Activated CD4-positive, alpha-beta memory T cell treated with anti-CD3 and anti-CD28 coated beads, Interleukin-2, amount 10 ng/mL, durations not matched to agents 7 days and 5 days (primary cell): ENCODE data around the gene RNF144B. TPM values are rescaled to one million over a fixed set of nuclear protein-coding genes. Genes with fewer than 3 reads are reported as not detected.

ENCODE experiments used
- CTCF ChIA-PET: fragments of 350-600 bp; sonication (Branson Sonifier 250); formaldehyde crosslinking; loops from one replicate; lab custom pipeline; 2021; ENCODE audit warnings: antibody characterized with exemption, inconsistent platforms; lab: Charles Lee
- POLR2A ChIA-PET: fragments of 350-600 bp; sonication (Branson Sonifier 250); formaldehyde crosslinking; loops from one replicate; lab custom pipeline; 2021; ENCODE audit warnings: antibody characterized with exemption; lab: Charles Lee
- DNase-seq: peaks from one replicate; pipeline ENCODE4 v3.0.0-alpha.2; 2020
- H3K27ac Mint-ChIP-seq: one replicate; pipeline ENCODE4 v1.8.0; 2021; ENCODE audit warnings: mild to moderate bottlenecking, mixed read lengths
- H3K27me3 Mint-ChIP-seq: one replicate; pipeline ENCODE4 v1.8.0; 2021; ENCODE audit warnings: mixed read lengths
- H3K36me3 Mint-ChIP-seq: one replicate; pipeline ENCODE4 v1.8.0; 2021; ENCODE audit warnings: low read depth, mixed read lengths
- H3K4me1 Mint-ChIP-seq: one replicate; pipeline ENCODE4 v1.8.0; 2021; ENCODE audit warnings: mixed read lengths
- H3K4me3 Mint-ChIP-seq: one replicate; pipeline ENCODE4 v1.8.0; 2021; ENCODE audit warnings: mild to moderate bottlenecking, mixed read lengths
- H3K9me3 Mint-ChIP-seq: one replicate; pipeline ENCODE4 v1.8.0; 2021; ENCODE audit warnings: mixed read lengths
- total RNA-seq, 2 experiments: library from RNA; stranded (reverse); gene quantifications; one replicate each; pipeline ENCODE4 v1.2.3, GENCODE V29; 2021

The RNF144B gene
- total RNA-seq, 2 experiments from 2014 or later, result 1.3 to 2.0 TPM

DNA sequence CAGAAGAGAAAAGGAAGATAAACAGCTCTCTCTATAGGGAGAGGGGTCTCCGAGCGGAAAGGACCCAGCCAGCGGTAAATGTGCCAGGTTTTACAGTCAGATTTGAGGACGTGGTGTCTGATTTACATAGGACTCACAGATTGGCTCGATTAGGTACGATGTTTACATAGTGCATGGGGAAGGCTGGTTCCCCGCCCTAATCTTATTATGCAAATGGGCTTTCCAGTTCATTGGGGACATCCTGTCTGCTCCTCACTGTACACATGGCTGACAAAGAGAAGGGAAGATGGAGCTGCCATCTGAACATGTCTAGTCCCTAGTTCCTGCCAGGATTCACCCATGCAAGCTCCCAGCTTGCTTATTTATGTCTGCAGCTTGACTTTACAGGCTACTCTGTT, 119.9 kb downstream of the RNF144B start:
- CTCF ChIA-PET, result interaction anchor here (0.6 kb wide), 2 partner anchors 39 to 84 kb away, joined by 3 to 5 read pairs; no protein-coding TSS in a partner anchor
- no peaks in the 10 kb centered on the region for H3K36me3 Mint-ChIP-seq

GRCh38 chr6:18507561-18507960, 120.4 kb downstream of the RNF144B start:
- POLR2A ChIA-PET, result no interaction called here
- H3K4me3 Mint-ChIP-seq, result no peak overlapping the region
- H3K9me3 Mint-ChIP-seq, result no peaks in the 10 kb centered on the region
- H3K4me1 Mint-ChIP-seq, result no peaks in the 10 kb centered on the region
- no peak for DNase-seq
- peaks cover 5% of the 10 kb centered on the region for H3K27me3 Mint-ChIP-seq
- H3K36me3 Mint-ChIP-seq, result no peaks in the 10 kb centered on the region
- CTCF ChIA-PET, result interaction anchor here (0.6 to 0.7 kb wide), 2 partner anchors 48 to 84 kb away, joined by 3 to 5 read pairs; no protein-coding TSS in a partner anchor
- no peak overlapping the region for H3K27ac Mint-ChIP-seq

More for the DNA sequence above, 119.9 kb downstream of the RNF144B start:
- Mint-ChIP-seq H3K4me3 (no peak overlapping the region), H3K9me3 (no peaks in the 10 kb centered on the region), H3K4me1 (no peaks in the 10 kb centered on the region), H3K27ac (no peak overlapping the region), H3K27me3 (peaks cover 5% of the 10 kb centered on the region)
- DNase-seq, result no peak
- POLR2A ChIA-PET, result no interaction called here

GRCh38 chr6:18509871-18510643, 122.9 kb downstream of the RNF144B start:
- H3K27me3 Mint-ChIP-seq, result peaks cover 7% of the 10 kb centered on the region
- H3K27ac Mint-ChIP-seq, result no peak overlapping the region
- no peak for DNase-seq
- peaks cover 2% of the 10 kb centered on the region for H3K4me1 Mint-ChIP-seq
- ChIA-PET CTCF (no interaction called here), POLR2A (no interaction called here)
- no peaks in the 10 kb centered on the region for H3K36me3 Mint-ChIP-seq
- H3K9me3 Mint-ChIP-seq, result no peaks in the 10 kb centered on the region
- H3K4me3 Mint-ChIP-seq, result no peak overlapping the region

- peaks cover 2% of the 10 kb centered on the region for H3K4me1 Mint-ChIP-seq
- CTCF ChIA-PET, result no interaction called here
- no peak overlapping the region for H3K4me3 Mint-ChIP-seq
- H3K27ac Mint-ChIP-seq, result no peak overlapping the region
- peaks cover 7% of the 10 kb centered on the region for H3K27me3 Mint-ChIP-seq
- H3K9me3 Mint-ChIP-seq, result no peaks in the 10 kb centered on the region
- POLR2A ChIA-PET, result no interaction called here
- no peak for DNase-seq
- no peaks in the 10 kb centered on the region for H3K36me3 Mint-ChIP-seq
Observed at GRCh38 chr6:18510644-18511033, 123.5 kb downstream of the RNF144B start.

DNA sequence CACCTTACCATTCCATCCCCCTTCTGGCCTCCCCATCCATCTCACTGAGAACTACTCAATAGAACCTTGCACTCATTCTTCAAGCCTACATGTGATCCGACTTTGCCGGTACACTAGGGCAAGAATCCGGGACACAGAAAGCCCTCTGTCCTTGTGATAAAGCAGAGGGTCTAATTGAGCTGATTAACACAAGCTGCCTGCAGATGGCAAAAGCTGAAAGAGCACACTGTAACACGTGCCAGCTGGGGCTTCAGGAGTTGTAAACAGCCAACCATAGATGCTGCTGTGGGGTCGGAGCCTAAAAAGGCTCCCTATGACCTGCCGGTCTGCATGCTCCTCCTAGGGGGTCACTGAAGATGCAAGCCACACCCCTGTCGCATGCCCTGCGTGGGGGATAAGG, 124.1 kb downstream of the RNF144B start:
- ChIA-PET CTCF (no interaction called here), POLR2A (no interaction called here)
- Mint-ChIP-seq H3K4me3 (no peak overlapping the region), H3K4me1 (peaks cover 2% of the 10 kb centered on the region), H3K27me3 (peaks cover 7% of the 10 kb centered on the region), H3K27ac (no peak overlapping the region), H3K9me3 (no peaks in the 10 kb centered on the region), H3K36me3 (no peaks in the 10 kb centered on the region)
- DNase-seq, result no peak

GRCh38 chr6:18513253-18513798, 126.2 kb downstream of the RNF144B start:
- H3K27me3 Mint-ChIP-seq, result peaks cover 11% of the 10 kb centered on the region
- POLR2A ChIA-PET, result no interaction called here
- no peaks in the 10 kb centered on the region for H3K9me3 Mint-ChIP-seq
- no peak overlapping the region for H3K4me3 Mint-ChIP-seq
- DNase-seq, result no peak
- no peak overlapping the region for H3K27ac Mint-ChIP-seq
- peaks cover 2% of the 10 kb centered on the region for H3K4me1 Mint-ChIP-seq
- no peaks in the 10 kb centered on the region for H3K36me3 Mint-ChIP-seq
- CTCF ChIA-PET, result interaction anchor here (0.7 to 1.1 kb wide), 2 partner anchors 10 to 13 kb away, joined by 3 to 5 read pairs; no protein-coding TSS in a partner anchor

- no peak for DNase-seq
- Mint-ChIP-seq H3K27ac (no peak overlapping the region), H3K4me1 (peaks cover 2% of the 10 kb centered on the region), H3K36me3 (no peaks in the 10 kb centered on the region), H3K27me3 (peaks cover 11% of the 10 kb centered on the region), H3K4me3 (no peak overlapping the region), H3K9me3 (no peaks in the 10 kb centered on the region)
- ChIA-PET POLR2A (no interaction called here), CTCF (interaction anchor here (0.7 to 1.1 kb wide), 2 partner anchors 11 to 12 kb away, joined by 3 to 5 read pairs; no protein-coding TSS in a partner anchor)
Observed at GRCh38 chr6:18514180-18514579, 127.0 kb downstream of the RNF144B start.

GRCh38 chr6:18515767-18516166, 128.6 kb downstream of the RNF144B start:
- H3K27ac Mint-ChIP-seq, result no peak overlapping the region
- no peaks in the 10 kb centered on the region for H3K9me3 Mint-ChIP-seq
- ChIA-PET POLR2A (no interaction called here), CTCF (interaction anchor here (1.1 kb wide), 1 partner anchor 12 kb away, joined by 4 read pairs; no protein-coding TSS in a partner anchor)
- DNase-seq, result no peak
- H3K27me3 Mint-ChIP-seq, result peaks cover 11% of the 10 kb centered on the region
- H3K36me3 Mint-ChIP-seq, result no peaks in the 10 kb centered on the region
- H3K4me1 Mint-ChIP-seq, result peaks cover 2% of the 10 kb centered on the region
- H3K4me3 Mint-ChIP-seq, result no peak overlapping the region

Other genes starting within 250 kb of the RNF144B start
- gene TPMT, start 232.3 kb upstream of the RNF144B start, total RNA-seq, result 1 to 10 TPM; 6.7 to 6.8 TPM
- gene KDM1B, start 231.9 kb upstream of the RNF144B start, total RNA-seq, result 10 to 100 TPM in 1 of 2 experiments, 1 to 10 TPM in 1; 9.1 to 10.8 TPM
- gene DEK, start 122.8 kb upstream of the RNF144B start, total RNA-seq, result 100 to 1,000 TPM; 194 to 203 TPM